ENCODE data around the gene HSD17B14.
"Not testable (repeated sequence)": the region's sequence is repeated elsewhere in the genome, so short reads cannot be mapped to it uniquely, and the experiment has no call there.

Gene HSD17B14

DNA sequence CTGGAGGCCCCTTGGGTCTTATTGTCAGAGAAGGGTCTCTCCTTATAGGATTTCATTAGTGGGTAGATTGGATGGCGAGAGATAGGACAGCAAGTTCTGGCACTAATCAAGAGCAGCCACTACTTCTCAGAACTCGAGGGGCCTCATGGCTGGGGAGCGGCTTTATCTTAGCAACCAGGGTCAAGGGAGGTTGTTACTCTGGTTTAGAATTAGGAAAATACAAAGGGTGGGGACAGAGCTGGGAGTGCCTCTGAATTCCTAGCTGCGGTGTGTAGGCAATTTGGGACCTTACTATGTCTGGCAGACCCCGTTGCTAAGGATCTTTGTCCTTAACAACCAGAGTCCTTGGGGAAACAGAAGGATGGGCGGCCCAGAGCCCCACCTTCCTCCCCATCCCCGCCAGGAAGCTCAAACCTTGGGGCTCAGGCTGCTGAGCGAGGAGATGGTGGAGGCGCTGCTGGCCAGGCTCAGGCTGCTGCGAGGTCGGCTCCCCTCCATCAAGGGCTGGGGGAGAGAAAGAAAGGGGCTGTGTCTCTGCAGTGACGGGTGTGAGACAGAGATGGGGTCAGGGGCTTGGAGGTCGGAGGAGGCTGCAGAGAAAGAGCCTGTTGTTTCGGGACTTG lies 30.9 kb upstream of the HSD17B14 start:
- DNase-seq: no peak

DNA sequence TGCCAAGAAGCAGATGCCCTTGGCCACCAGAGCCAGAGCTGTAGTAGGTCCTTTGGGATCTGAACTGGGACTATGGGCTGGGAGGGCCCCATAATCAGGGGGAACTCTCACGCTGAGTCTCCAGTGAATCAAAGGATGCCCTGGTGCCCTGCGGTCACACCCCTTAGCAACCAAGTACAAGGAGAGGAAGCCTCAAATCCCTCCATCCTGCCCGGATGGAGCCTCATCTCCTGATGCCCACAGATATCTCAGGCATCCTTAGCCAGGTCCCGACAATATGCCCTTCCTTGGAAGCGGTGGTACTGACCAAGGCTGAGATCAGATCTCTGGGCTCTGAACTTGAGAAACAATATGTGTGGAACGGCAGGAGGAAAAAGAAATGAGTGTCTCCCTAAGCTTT lies 30.4 kb upstream of the HSD17B14 start:
- DNase-seq: no peak

DNA sequence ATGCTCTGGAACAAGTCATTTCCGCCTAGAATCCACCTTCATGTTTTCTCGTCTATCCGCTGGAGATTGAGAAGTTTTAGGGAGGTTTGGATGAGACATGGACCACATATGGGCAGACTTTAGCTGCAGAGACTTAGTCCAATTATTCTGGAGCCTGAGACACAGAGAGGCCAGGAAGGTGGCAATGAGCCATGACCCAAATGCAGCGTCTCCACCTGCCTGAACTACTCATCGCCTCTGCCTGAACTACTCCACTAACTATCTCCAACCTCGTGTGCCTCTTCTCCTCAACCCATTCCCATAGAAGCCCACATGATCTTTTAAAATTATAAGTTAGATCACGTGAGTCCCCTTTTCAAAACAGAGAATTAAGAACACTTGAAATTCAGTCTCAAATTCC lies 26.5 kb upstream of the HSD17B14 start:
- DNase-seq: no peak

DNA sequence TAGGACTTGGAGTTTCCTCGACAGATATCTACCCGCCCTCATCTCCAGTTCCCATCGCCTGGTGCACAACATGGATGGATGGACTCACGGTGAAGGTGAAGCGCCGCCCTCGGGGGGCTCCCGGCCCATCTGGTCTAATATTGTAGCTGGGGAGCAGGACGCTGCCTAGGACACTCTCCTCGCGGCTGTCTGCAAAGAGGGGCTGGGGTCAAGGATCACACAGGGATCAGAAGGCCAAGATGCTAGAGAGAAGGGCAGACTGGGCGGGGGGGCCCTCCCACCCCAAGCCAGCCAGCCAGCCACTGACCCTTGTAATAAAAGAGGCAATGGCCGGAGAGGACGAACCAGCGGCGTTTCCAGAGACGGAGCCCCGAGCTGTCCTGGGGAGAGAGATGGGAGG lies 25.0 kb upstream of the HSD17B14 start:
- no peak for DNase-seq

DNA sequence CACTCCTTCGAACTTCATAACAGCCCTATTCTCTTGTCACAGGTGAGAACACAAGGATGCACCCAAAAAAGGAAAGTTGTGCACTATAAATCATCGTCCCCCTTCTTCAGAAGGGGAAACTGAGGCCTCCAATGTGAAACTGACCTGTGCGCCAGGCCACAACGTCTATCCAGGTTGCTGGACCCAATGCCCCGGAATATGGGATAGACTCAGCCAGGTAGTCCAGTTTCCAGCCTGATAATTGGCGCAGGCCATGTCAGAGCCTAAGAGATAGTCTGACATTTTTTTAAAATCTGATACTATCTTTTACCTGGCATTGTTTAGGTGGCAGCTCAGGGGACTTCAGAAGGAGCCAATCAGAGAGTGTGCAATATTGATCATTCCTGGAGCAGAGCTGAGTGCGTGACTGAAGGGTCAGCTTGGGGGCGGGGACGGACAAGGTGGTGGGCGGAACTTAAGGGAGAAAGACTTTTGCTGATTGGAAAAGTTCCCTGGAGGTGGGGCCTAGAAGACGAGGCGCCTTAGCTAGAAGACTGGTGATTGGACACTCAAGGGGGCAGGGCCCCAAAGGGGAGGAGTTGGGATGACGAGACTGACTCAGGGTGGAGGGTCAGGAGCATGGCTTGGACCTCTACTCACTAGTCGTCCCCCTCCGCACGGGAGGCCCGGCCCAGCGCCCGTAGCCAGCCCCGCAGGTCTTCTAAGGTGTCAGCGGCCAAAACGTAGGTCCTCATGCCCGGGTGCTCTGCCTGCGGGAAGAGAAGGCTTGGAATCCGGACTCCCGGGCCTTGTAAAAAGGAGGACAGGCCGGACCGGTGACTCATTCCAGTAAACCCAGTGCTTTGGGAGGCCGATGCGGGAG lies 23.7 kb upstream of the HSD17B14 start:
- no peak for DNase-seq

DNA sequence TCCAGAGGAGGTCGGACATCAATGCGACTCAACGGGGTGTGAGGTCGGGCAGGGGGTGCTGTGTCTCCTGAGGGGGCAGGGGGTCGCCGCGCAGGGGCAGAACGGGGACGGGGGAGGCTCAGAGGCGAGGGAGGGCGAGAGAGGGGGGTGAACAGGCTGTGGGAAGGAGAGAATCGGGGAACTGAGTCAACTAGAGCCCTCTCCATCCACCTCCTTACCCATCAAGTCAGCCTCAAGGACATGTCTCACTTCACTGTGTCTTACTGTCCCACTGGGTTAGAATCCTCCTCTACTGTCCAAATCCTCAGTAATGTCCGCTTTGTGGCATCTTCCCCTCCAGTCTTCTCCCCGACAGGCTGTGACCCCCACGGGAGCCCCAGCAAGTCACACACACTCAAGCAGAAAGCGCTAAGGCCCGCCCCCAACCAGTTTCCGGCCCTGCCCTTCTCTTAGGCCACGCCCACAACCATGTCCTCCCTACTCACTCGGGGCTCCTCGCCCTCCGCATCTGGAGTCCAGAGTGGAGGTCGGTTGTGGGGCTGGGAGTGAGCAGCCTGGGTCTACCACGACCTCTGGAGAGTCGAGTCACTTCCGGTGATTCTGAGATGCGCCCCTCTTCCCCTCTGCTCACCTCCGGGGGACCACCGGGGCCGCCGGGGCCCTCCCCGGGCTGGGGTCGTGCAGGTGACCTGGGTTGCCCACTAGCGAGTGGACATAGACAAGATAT lies 22.9 kb upstream of the HSD17B14 start:
- no peak for DNase-seq

DNA sequence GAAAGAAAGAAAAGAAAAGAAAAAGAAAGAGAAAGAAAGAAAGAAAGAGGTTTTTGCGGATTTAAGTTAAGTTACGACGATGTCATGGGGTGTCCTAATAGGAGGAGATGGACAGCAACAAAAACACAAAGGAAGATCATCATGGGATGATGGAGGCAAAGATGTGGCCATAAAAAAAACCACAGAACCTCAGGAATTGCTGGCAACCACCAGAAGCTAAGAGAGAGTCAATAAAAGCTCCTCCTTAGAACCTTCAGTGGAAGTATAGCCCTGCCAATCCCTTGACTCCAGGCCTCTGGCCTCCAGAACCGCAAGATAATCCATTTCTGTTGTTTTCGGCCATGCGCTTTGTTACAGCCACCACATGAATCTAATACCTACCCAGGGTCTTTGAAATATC lies 20.6 kb upstream of the HSD17B14 start:
- DNase-seq: no peak

DNA sequence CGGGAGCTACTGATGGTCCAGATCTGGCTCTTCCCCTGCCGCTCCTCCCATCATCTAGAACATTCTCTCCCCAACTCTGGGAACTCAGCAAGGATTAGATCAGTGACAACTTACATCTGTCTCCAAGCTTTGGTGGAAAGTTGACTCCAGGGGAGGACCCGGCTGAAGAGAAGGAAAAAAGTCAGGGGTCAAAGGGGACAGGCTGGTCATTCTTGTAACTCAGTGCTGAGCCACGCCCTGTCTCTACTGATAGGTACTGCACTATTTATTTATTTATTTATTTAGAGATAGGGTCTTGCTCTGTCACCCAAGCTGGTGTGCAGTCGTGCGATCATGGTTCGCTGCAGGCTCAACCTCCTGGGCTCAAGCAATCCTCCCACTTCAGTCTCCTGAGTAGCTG lies 17.8 kb upstream of the HSD17B14 start:
- DNase-seq: no peak

DNA sequence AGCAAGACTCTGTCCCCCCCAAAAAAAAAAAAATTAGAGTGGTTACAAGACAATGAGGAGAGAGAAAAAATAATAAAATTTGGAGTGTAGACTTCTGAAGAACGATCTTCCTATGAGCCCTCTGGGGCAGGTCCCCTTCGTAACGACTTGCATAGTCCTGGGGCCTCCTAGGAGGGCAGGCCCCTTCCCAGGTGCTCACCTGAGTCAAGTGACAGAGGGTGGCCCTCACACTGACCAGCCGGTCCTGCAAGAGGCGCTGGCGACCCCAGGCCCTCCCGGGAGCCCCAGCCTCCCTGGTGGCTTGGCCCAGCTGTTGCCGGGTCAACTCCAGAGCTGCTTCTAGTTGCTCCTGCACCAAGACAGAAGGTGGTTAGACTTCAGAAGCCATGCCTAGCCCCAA lies 17.2 kb upstream of the HSD17B14 start:
- no peak for DNase-seq

DNA sequence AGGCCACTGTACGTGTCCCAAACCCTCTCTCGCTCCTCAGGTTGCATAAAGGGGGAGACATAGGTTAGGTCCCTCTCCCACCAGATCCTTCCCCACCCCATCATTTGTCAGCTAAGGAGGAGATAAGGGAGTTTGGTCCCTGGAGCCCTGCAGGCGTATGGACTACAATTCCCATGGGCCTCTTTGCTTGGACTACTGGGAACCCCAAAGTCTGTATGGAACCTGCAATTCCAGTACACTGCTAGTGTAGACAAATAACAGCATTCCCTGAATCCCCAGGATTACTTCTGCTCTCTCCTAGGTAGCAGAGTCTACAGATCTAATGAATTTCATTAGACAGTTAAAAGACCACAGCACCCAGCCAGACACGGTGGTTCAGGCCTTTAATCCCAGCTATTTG lies 16.0 kb upstream of the HSD17B14 start:
- no peak for DNase-seq

DNA sequence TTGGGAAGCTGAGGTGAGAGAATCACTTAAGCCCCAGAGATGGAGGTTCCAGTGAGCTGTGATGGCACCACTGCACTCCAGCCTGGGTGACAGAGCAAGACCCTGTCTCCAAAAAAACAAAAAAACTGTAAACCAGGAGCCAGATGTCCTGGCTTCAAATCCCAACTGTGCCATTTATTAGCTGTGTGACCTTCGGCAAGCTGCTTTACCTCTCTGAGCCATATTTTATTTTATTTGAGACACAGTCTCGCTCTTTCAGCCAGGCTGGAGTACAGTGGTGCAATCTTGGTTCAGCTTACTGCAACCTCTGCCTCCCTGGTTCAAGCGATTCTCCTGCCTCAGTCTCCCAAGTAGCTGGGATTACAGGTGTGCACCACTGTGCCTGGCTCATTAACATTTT lies 10.4 kb upstream of the HSD17B14 start:
- DNase-seq: not testable (repeated sequence)

DNA sequence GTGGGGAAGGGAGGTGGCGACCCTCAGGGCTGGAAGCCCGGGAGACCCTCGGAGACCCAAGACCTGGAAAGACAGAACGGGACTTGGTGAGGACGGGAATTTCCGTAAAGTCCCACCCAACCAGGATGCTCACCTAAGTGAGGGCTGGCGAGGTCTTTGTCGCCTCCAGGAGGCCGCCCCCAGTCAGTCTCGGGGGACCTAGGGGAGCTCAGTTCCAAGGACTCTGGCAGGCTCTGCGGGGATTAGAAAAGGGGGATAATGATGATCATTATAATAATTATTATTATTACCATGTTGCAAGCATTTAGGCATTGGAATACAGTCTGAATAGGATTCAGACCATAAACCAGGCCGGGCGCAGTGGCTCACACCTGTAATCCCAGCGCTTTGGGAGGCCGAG lies 9.1 kb upstream of the HSD17B14 start:
- no peak for DNase-seq

DNA sequence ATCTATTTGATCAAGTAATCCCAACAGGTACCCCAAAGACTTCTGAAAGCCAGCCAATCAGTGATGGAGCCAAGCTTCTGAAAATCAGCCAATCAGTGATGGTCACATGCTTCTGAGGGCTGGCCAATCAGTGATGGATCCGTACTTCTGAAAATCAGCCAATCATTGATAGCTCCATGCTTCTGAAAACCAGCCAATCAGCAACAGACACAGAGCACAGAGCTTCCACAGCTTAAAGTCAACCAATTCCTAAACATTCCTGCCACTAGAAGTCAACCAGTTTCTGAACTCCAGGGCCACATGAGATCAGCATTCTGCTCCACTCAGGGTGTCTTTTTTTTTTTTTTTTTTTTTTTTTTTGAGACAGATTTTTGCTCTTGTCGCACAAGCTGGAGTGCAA lies 8.2 kb upstream of the HSD17B14 start:
- no peak for DNase-seq

DNA sequence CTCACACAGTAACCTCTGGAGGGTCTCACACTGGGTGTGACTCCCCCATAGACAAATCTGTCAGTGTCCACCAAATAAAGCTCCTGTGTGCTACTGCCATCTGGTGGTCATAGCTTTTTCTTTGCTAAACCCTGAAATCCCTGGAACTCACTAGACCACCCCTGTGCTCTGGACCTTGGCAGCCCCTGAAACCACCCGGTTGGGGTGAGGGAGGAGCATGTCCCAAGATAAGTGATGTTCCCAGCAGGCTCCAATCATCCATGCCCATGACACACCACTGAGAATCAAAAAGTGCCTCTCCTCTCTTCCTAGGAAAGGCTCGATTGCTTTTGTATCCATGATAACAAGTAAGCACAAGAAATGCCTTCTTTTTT lies 6.5 kb upstream of the HSD17B14 start:
- peak; percentile 14 to 33 for DNase-seq

DNA sequence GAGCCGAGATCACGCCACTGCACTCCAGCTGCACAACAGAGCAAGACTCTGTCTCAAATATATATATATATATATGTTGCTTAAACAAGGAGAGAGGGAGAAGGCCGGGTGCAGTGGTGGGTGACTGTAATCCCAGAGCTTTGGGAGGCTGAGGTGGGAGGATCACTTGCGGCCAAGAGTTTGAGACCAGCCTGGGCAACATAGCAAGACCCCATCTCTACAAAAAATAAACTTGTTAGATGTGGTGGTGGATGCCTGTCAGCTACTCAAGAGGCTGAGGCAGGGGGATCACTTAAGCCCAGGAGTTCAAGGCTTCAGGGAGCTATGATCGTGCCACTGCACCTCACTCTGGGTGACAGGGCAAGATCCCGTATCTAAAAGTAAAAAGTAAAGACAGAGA lies 5.3 kb upstream of the HSD17B14 start:
- DNase-seq: no peak

DNA sequence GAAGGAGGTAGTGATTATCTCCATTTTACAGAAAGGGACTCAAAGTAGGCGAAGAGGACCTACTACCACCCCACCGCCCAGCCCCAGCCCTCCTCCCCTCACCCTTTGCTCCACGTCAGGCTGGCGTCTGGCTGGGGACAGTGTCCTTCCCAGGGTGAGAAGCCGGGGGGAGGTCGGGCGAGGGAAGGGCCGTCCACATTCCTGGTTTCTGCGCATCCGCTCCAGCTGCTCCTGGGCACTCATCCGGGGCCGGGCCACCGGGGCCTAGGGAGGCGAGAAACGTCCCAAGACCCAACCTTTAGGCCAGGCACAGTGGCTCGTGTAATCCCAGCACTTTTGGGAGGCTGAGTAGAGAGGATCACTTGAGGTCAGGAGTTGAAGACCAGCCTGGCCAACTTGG lies 4.8 kb upstream of the HSD17B14 start:
- DNase-seq: no peak

DNA sequence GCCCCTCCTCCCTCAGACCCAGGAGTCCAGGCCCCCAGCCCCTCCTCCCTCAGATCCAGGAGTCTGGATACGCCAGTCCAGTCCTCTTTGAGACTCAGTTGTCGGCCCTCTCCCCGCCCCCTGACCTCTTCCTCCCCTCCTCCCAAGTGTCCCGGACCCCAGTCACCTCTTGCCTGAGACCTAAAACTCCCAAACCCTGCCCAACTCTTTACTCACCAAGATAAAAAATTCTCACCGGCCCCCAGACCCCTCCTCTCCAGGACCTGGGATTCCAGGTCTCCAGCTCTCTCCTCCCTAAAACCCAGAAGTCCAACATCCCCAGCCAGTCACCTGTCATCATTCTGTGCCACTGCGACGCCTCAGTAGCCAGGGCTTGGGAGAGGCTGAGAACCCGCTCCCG lies 1.4 kb upstream of the HSD17B14 start:
- no peak for DNase-seq

DNA sequence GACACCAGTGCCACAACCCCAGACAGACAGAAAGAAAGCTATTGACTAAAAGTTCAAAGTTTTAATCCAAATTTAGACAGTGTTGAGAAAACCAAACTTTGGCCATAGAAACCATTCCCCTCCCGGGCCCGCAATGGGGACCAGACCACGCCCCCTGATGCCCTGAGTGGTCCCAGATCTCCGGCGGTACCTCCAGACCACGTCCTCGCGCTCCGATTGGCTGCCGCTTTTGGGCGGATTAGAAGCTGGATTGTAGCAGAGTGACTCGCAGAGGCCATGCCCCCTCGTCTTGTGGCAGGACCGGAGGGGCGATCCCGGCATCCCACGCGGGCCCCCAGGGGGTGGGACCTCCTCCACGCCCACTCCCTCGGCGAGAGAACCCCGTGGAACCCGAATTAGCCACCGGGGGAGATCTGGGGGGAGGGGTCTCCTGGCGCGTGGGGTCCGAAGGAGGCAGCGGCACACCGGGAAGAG lies 797 bp upstream of the HSD17B14 start:
- peak; percentile 53 to 59 for DNase-seq

DNA sequence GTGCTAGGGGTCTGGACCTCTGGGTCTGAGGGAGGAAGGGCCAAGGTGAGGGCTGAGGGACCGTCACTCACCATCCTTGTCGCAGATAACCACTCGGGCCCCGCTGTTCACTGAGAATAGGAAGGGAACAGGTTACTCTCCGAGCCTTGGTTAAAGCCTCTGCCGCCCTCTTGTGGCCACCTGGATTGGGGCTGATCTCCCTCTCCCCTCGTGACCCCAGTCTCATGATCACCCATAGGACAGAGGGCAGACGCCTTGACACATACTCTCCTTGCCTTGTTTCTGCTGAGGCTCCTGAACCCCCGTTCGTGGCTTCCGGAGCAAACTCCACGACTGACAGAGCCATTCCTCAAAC lies 580 bp downstream of the HSD17B14 start:
- DNase-seq: peak; percentile 81 to 86

DNA sequence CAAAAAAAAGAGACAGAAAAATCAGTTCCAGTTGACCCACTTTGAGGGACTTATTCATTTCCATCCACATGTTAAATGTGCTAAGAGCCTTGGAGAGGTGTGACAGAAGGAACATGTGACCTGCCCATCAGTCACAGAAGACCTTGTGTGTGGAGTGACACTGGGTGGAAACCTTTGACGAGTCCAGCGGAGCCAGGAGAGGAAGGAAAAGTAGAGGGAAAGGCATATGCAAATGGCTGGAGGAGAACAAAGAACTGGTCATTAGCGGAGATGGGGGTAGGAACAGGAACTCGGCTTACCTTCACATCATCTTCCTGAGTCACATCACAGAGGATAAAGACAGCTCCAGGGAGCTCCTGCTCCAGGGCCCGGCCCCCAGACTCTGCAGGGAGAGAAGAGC lies 2.3 kb downstream of the HSD17B14 start:
- DNase-seq: no peak

DNA sequence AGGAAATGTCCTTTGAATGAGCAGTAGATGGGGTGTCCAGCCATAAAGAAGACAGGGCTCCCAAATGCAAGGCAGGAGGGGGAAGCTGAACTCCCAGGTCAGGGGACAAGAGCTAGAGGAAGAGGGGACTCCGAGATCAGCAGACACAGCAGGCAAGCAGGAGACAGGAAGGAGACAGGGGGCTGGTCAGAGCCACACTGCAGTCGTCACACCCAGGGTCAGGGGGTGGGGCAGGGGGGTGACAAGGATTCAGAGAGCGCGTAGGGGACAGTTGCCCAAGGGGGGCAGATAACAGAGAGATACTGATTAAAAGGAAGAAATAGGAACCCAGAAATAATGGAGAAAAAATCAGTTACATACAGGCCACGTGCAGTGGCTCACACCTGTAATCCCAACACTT lies 3.2 kb downstream of the HSD17B14 start:
- no peak for DNase-seq

DNA sequence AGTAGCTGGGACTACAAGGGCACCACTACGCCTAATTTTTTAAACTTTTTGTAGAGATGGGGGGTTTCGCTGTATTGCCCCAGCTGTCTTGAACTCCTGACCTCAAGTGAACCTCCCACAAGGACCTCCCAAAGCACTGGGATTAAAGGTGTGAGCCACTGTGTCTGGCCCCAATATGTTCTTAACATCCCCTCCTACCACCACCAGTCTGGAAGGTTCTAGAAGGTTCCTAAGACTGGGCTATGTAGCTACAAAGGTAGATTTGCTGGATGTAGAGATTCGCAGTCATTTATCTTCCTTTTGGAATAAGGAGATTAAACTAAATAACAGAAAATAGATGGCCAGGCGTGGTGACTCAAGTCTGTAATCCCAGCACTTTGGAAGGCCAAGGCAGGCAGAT lies 5.3 kb downstream of the HSD17B14 start:
- DNase-seq: no peak

DNA sequence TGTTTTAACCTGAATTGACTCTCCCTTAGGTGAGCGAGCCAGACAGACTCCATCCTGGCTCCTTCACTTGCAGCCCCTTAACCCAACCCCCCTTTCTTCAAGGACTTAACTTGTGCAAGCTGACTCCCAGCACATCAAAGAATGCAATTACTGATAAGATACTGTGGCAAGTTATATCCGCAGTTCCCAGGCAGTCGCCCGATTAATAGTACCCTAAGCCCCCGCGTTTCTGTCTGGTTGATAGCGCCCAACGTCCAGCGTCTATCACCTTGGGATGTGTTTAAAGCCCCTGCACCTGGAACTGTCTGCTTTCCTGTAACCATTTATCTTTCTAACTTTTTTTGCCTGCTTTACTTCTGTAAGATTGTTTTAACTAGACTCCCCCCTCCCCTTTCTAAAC lies 6.2 kb downstream of the HSD17B14 start:
- DNase-seq: no peak

DNA sequence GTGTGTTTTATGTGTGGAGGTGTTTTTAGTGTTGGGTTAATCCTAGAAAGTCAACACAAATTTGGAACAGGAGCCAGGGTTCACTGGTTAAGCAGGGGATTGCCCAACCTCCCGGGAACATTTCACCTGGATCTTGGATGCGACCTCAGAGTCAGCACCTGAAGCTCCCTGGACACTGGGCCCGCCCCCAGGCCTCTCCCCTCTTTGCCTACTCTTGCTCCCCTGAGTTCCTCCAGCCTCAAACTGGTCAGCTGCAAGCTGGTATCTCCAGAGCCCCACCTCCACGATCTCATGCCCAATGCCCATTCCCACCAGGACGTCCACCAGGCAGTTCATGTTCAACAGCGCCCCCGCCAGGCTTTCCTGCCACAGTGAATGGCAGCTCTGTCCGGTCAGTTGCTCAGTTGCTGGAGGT lies 9.7 kb downstream of the HSD17B14 start:
- no peak for DNase-seq
